ENCODE measurements around the gene CRNN. TPM values are rescaled to one million over a fixed set of nuclear protein-coding genes. Genes with fewer than 3 reads are reported as not detected.
A peak's percentile ranks its signal among the peaks of the same experiment; 100 is the strongest.

The CRNN gene
- total RNA-seq, 1 donor from 2014 or later: not detected

DNA sequence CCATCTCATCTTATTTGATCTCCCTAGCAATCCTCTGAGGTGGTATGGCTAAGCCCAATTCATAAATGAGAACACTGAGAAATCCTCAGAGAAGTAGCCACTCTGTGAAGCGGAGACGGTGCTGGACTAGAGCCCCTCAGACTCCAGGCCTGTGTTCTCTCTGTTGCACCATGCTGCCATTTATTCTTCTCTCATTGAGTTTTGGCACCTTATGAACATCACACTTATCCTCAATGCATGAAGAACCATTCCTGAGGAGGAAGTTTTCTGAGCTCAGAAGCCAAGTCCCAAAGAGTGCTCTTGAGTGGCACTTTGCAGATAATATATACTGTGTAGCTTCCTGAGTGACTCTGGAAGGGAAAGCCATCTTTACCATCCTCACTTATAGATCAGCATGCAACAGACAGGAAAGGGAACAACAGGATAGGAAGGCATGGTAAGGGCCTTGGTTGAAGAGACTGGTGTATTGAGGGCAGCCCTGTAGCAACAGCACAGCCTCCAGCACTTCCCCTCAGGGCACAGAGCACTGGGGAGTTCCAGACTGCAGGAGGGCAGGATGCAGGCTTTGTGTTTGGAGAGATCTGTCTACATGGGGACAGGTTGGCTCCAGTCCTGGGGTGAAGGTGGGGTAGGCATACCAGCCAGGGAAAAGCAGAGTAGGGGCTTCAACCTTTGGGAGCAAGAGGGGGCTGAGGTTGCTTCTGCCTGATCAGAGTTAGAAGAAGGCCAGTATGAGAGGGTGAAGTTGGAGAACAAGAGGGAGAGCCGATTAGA lies 1.6 kb upstream of the CRNN start:
- no peak for DNase-seq

- DNase-seq: no peak
These were observed 1.3 kb downstream of the CRNN start for GRCh38 chr1:152412756-152413155.

DNA sequence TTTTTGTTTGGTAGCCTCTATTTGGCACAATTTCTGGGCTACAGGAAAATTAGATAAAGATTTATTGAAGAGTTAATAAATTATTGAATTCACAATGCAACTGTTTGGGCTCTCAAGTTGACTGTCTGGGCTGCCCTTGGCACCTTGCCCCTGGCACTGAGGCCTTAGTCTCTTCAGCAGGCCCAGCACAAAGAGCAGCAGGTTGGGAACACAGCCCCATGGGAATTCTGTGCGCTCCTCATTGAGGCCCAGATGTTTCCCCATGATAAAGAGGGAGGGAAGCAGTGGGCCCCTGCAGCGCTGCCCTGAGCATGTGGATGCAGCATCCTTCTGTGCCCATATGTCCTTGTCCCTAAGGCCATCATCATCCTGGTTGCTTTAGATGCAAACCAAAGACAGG lies 2.9 kb downstream of the CRNN start:
- DNase-seq: no peak

DNA sequence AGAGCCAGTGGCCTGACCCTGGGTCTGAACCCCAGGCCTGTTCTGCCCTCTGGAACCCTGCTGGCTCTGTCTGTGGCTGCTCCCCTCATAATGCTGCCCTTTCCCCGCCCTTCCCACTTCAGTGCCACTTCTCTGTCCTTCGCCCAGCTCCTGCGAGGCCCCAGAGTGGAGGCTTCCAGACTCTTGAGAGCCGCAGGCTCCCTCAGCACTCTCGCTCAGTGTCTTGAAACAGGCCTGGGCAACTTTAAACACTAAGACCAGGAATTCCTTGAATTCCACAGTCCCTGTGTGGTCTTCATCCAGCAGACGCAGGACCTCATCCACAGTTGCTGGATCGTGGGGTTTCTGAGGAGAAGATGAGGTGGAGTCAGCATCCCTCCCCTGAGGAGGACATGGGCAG lies 3.5 kb downstream of the CRNN start:
- no peak for DNase-seq

DNA sequence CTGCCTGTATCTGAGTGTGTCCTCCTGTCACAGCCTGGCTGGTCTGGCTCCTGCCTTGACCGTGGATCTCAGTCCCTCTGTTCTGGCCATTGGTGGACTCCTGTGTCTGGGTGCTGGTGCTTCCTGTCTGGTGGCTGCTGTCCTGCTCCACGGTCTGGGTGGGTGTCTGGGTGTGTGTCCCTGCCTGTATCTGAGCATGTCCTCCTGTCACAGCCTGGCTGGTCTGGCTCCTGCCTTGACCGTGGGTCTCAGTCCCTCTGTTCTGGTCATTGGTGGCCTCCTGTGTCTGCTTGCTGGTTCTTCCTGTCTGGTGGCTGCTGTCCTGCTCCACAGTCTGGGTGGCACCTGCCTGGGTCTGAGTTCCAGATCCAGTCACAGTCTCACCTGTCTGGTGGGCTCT lies 4.0 kb downstream of the CRNN start:
- no peak for DNase-seq

DNA sequence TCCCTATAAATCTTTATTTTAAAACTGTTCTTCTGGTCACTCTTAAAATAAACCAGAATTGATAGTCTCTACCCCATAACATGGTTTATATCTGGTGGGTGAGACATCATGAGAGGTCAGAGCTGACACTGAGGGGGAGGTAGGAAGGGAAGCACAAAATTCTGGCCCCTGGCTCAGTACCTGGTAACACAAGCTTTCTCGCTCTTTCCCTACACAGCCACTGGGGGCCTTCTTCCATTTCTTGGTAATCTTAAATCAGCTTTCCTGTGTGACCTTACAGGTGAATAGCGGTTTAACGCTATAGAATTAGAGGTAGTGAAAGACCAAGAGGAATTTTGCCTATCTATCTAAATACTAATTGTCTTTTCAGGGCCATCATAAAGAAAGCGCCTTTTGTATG lies 5.4 kb downstream of the CRNN start:
- DNase-seq: no peak

DNA sequence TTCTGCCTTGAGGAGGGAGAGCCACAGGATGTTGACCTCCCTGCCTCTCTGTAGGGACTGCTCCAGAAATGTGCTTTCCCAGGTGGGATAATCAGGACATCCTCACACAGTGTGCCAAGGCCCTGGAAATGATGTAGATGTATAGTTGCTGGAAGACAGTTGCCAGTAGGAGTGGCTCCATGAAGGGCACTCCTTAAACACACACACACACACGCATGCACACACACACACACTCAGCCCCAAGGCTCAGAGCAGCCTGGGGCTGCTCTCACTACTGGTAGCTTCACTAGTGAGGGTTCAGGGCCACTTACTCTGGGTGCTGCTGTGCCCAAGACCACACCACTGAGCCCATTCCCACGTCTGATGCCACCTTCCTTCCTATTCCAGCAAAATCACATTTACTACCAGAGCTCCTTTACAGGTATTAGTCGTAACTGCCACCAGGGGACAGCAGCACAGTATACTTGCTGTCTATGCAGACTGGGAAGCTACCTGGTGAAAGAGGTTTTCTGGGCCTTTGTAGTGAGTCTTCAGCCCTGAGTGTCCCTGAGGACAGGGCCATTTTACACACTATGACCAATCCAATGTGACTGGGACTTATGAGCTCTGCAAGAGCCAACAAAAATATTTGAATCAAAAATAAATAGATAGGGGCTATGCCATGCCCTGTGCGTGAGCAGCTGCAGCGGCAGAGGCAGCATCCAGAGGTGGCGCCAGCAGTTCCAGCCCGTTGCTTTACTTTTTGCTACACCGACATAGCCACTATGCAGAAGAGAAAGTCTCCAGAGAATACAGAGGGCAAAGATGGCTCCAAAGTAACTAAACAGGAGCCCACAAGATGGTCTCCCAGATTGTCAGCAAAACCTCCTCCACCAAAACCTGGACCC lies 15.0 kb downstream of the CRNN start:
- peak; percentile 35 for DNase-seq

- peak; percentile 10 for DNase-seq
These were observed 16.6 kb downstream of the CRNN start for GRCh38 chr1:152397474-152397873.

- no peak for DNase-seq
These were observed 19.9 kb downstream of the CRNN start for GRCh38 chr1:152394151-152394550.

- no peak for DNase-seq
These were observed 21.2 kb downstream of the CRNN start for GRCh38 chr1:152392909-152393308.

- no peak for DNase-seq
These were observed 25.2 kb downstream of the CRNN start for GRCh38 chr1:152388889-152389288.

DNA sequence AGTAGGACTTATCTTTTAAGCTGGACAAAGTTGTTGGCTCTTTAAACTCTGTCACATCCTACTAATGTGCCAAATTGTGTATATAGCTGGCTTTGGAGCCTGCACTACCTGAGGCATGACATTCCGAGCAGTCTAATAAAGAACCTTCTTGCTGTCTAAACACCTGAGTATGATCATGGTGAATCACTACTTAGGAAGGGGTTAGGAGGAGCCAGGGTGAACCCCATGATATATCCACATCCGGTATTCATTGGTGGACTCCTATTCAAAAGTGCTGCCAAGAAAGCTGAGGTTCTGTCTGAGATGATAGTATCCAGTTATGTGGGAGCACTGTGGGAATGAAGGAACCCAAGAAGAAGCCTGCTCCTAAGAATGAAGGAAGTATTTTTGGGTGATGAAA lies 27.1 kb downstream of the CRNN start:
- DNase-seq: no peak

- DNase-seq: no peak
These were observed 33.1 kb downstream of the CRNN start for GRCh38 chr1:152380932-152381331.

- no peak for DNase-seq
These were observed 39.6 kb downstream of the CRNN start for GRCh38 chr1:152374451-152374850.

GRCh38 chr1:152372672-152373071 lies 41.4 kb downstream of the CRNN start:
- DNase-seq: no peak

GRCh38 chr1:152367436-152367835 lies 46.6 kb downstream of the CRNN start:
- no peak for DNase-seq

GRCh38 chr1:152359906-152360305 lies 54.2 kb downstream of the CRNN start, which contains the start of gene FLG2:
FLG2 (minus strand) TSS chr1:152360006; CDS start chr1:152358884, 1,122 bp downstream.
- no peak for DNase-seq

Other genes starting within 250 kb of the CRNN start
- under 0.01 TPM in 1 of 2 replicates, not detected in the other for gene HRNR, start 190.1 kb downstream of the CRNN start, total RNA-seq
- under 0.01 and 0.05 TPM in 2 replicates for gene FLG, start 89.0 kb downstream of the CRNN start, total RNA-seq
- not detected in 2 replicates for gene FLG2, start 54.3 kb downstream of the CRNN start, total RNA-seq
- not detected in 2 replicates for gene LCE5A, start 96.5 kb upstream of the CRNN start, total RNA-seq
- not detected in 2 replicates for gene CRCT1, start 100.2 kb upstream of the CRNN start, total RNA-seq
- gene LCE3E, start 152.5 kb upstream of the CRNN start, total RNA-seq: not detected in 2 replicates
- not detected in 2 replicates for gene LCE3D, start 166.3 kb upstream of the CRNN start, total RNA-seq
- gene LCE3C, start 186.0 kb upstream of the CRNN start, total RNA-seq: not detected in 2 replicates
- gene LCE3B, start 199.5 kb upstream of the CRNN start, total RNA-seq: not detected in 2 replicates
- not detected in 2 replicates for gene LCE3A, start 208.8 kb upstream of the CRNN start, total RNA-seq
- not detected in 2 replicates for gene LCE2D, start 249.1 kb upstream of the CRNN start, total RNA-seq